Astrocyte (in vitro differentiated cells and primary cell): ENCODE measurements around the gene FOXJ1. TPM values are rescaled to one million over a fixed set of nuclear protein-coding genes. Genes with fewer than 3 reads are reported as not detected.

Experiments
- DNase-seq: peaks from one replicate; pipeline ENCODE4 v3.0.0-alpha.2; 2010; ENCODE audit warnings: low read depth
- FAIRE-seq: peaks from 2 replicates; lab custom pipeline; 2011; peaks lifted over from hg19 to GRCh38; lab: Jason Lieb, UNC
- H2AFZ ChIP-seq: 2 replicates; pipeline ENCODE4 v1.6.0; 2012; ENCODE audit warnings: low read depth, low read length, inconsistent platforms
- H3K27ac ChIP-seq: 2 replicates; pipeline ENCODE4 v1.5.1; 2011; ENCODE audit warnings: low read depth, low read length, inconsistent platforms
- H3K27me3 ChIP-seq: 2 replicates; pipeline ENCODE4 v1.6.0; 2011; ENCODE audit warnings: low read length, inconsistent platforms; ENCODE audit not compliant: insufficient read depth
- H3K36me3 ChIP-seq: 2 replicates; pipeline ENCODE4 v1.5.1; 2011; ENCODE audit warnings: low read length, inconsistent platforms; ENCODE audit not compliant: insufficient read depth
- H3K4me1 ChIP-seq: 2 replicates; pipeline ENCODE4 v1.5.1; 2011; ENCODE audit warnings: low read length, inconsistent platforms; ENCODE audit not compliant: insufficient read depth
- H3K4me2 ChIP-seq: 2 replicates; pipeline ENCODE4 v1.6.0; 2012; ENCODE audit warnings: low read length, inconsistent platforms
- H3K4me3 ChIP-seq: 2 replicates; pipeline ENCODE4 v1.5.1; 2011; ENCODE audit warnings: low read depth, mild to moderate bottlenecking, low read length, inconsistent platforms; ENCODE audit not compliant: insufficient read depth
- H3K79me2 ChIP-seq: 2 replicates; pipeline ENCODE4 v1.6.0; 2012; ENCODE audit warnings: mild to moderate bottlenecking, low read length, inconsistent platforms; ENCODE audit not compliant: insufficient read depth
- H3K9ac ChIP-seq: 2 replicates; pipeline ENCODE4 v1.6.0; 2012; ENCODE audit warnings: mild to moderate bottlenecking, low read length, inconsistent platforms
- H3K9me3 ChIP-seq: 2 replicates; pipeline ENCODE4 v1.5.1; 2012; ENCODE audit warnings: low read depth, mild to moderate bottlenecking, low read length, inconsistent platforms; ENCODE audit not compliant: insufficient read depth
- H4K20me1 ChIP-seq: 2 replicates; pipeline ENCODE4 v1.6.0; 2012; ENCODE audit warnings: low read length, inconsistent platforms; ENCODE audit not compliant: insufficient read depth
- H3K27ac Mint-ChIP-seq: one replicate; pipeline ENCODE4 v1.8.0; 2021; ENCODE audit warnings: mild to moderate bottlenecking, mixed read lengths; ENCODE audit not compliant: unreplicated experiment
- H3K27me3 Mint-ChIP-seq: one replicate; pipeline ENCODE4 v1.8.0; 2021; ENCODE audit warnings: low read depth, mixed read lengths; ENCODE audit not compliant: unreplicated experiment
- H3K36me3 Mint-ChIP-seq: one replicate; pipeline ENCODE4 v1.8.0; 2021; ENCODE audit warnings: low read depth, mixed read lengths; ENCODE audit not compliant: unreplicated experiment
- H3K4me1 Mint-ChIP-seq: one replicate; pipeline ENCODE4 v1.8.0; 2021; ENCODE audit warnings: low read depth, mixed read lengths; ENCODE audit not compliant: unreplicated experiment
- H3K4me3 Mint-ChIP-seq: one replicate; pipeline ENCODE4 v1.8.0; 2021; ENCODE audit warnings: mild to moderate bottlenecking, moderate library complexity, mixed read lengths; ENCODE audit not compliant: unreplicated experiment
- H3K9me3 Mint-ChIP-seq: one replicate; pipeline ENCODE4 v1.8.0; 2021; ENCODE audit warnings: mild to moderate bottlenecking, mixed read lengths; ENCODE audit not compliant: unreplicated experiment
- CTCF ChIP-seq: IDR thresholded peaks from 2 replicates; pipeline ENCODE4 v1.5.1; 2011; ENCODE audit warnings: low read depth, mild to moderate bottlenecking, inconsistent platforms, low read length, moderate library complexity; ENCODE audit not compliant: insufficient read depth
- EZH2 ChIP-seq: IDR thresholded peaks from 2 replicates; pipeline ENCODE4 v1.6.1; 2012; ENCODE audit warnings: mild to moderate bottlenecking, low read length, inconsistent platforms; ENCODE audit not compliant: insufficient read depth
- total RNA-seq: library from RNA; stranded (reverse); gene quantifications from 2 replicates; pipeline ENCODE4 v1.2.1, GENCODE V29; 2021

Gene FOXJ1
- total RNA-seq, 1 donor from 2014 or later, result 0.48 TPM

DNA sequence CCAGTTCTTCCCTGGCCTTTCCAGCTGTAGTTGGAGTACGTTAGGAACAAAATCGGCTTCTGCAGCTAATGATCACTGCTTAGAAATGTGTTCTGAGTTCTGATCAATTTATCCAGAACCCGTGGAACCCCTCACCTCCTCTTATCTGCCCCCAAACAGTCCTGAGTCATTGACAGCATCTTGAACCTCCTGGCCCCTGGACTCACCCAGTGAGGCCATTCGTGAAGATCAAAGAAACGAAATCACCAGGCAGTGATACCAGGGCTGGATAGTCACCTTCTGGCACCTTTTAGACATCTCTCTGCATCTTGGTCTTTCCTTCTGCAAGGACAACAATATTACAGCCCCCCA, 20.4 kb downstream of the FOXJ1 start:
- Histone ChIP-seq H3K36me3 (no peaks in the 10 kb centered on the region), H3K4me2 (no peak overlapping the region), H3K9me3 (no peaks in the 10 kb centered on the region), H3K27ac (no peak overlapping the region), H3K4me3 (no peak overlapping the region), H3K79me2 (no peaks in the 10 kb centered on the region), H3K27me3 (no peaks in the 10 kb centered on the region), H2AFZ (no peak overlapping the region), H3K9ac (no peak overlapping the region), H3K4me1 (peaks cover 4% of the 10 kb centered on the region), H4K20me1 (no peaks in the 10 kb centered on the region)
- Mint-ChIP-seq H3K27ac (no peak overlapping the region), H3K36me3 (no peaks in the 10 kb centered on the region), H3K4me1 (no peaks in the 10 kb centered on the region), H3K9me3 (no peaks in the 10 kb centered on the region), H3K4me3 (no peak overlapping the region), H3K27me3 (peaks cover 30% of the 10 kb centered on the region)
- no peak for DNase-seq
- TF ChIP-seq EZH2 (no peak), CTCF (no peak)
- FAIRE-seq, result no peak

DNA sequence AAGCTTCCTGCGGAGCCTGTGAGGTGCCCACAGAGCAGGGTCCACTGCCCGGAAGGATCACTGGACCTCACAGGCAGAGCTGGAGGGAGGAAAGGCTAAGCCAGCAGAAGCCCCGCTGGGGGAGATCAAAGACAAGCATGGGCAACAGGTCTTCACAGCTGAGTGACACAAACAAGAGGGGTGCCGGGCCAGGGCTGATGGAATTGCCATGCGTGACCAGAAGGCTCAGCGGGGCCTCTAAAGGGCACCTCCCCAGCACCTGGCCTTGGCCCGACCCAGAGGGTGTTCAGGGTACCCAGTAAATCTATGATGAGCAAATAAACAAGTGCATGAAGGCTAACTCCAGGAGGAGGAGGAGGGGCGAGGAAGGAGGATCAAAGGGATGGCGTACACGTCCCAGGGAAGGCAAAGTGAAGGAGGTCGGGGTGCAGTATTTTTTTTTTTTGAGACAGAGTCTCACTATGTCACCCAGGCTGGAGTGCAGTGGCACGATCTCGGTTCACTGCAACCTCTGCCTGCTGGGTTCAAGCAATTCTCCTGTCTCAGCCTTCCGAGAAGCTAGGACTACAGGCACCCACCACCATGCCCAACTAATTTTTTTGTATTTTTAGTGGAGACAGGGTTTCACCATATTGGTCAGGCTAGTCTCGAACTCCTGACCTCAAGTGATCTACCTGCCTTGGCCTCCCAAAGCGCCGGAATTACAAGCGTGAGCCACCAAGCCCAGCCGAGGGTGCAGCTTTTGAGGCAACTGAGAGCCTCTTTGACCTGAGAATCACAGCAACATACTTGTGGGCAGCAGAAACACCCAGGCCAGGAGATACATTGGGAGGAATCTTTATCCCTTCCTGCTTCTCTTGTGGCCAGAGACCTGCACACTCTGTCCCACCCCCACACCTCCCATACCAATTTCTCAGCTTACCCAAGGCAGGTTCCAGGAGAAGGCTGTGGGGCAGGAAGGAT, 21.4 kb downstream of the FOXJ1 start:
- H3K4me1 Mint-ChIP-seq, result no peaks in the 10 kb centered on the region
- no peak overlapping the region for H3K27ac Mint-ChIP-seq
- H3K27me3 Mint-ChIP-seq, result peaks cover 25% of the 10 kb centered on the region
- no peak overlapping the region for H3K4me3 ChIP-seq
- H3K9ac ChIP-seq, result no peak overlapping the region
- no peaks in the 10 kb centered on the region for H4K20me1 ChIP-seq
- H2AFZ ChIP-seq, result no peak overlapping the region
- H3K4me1 ChIP-seq, result peaks cover 4% of the 10 kb centered on the region
- H3K36me3 Mint-ChIP-seq, result no peaks in the 10 kb centered on the region
- no peaks in the 10 kb centered on the region for H3K9me3 Mint-ChIP-seq
- FAIRE-seq, result no peak
- H3K27me3 ChIP-seq, result no peaks in the 10 kb centered on the region
- no peak overlapping the region for H3K4me2 ChIP-seq
- TF ChIP-seq CTCF, result no peak
- TF ChIP-seq EZH2, result no peak
- no peak overlapping the region for H3K4me3 Mint-ChIP-seq
- H3K27ac ChIP-seq, result no peak overlapping the region
- no peak for DNase-seq
- no peaks in the 10 kb centered on the region for H3K9me3 ChIP-seq
- no peaks in the 10 kb centered on the region for H3K36me3 ChIP-seq
- no peaks in the 10 kb centered on the region for H3K79me2 ChIP-seq
